Small intestine (tissue), 7 donors: Measurements from ENCODE around the gene TMEM63A. TPM values are rescaled to one million over a fixed set of nuclear protein-coding genes. Genes with fewer than 3 reads are reported as not detected.

Source experiments
- DNase-seq, 2 donors: peaks; one replicate each; pipeline versions ENCODE4 v3.0.0 to v3.0.0-alpha.2; 2013
- FAIRE-seq: peaks from 2 replicates; lab custom pipeline; 2012; peaks lifted over from hg19 to GRCh38; lab: Jason Lieb, UNC
- H3K27ac ChIP-seq, 3 donors: one replicate each; pipeline ENCODE4 v1.5.1; 2013; ENCODE audit warnings: low read length in 2 of 3, mild to moderate bottlenecking in 2 of 3, control low read depth in 1 of 3, inconsistent platforms in 1 of 3, low read depth in 1 of 3, moderate library complexity in 1 of 3
- H3K27me3 ChIP-seq, 3 donors: one replicate each; pipeline ENCODE4 v1.6.1; 2013; ENCODE audit warnings: low read length in 3 of 3, inconsistent platforms in 1 of 3; ENCODE audit not compliant: control insufficient read depth in 3 of 3, insufficient read depth in 3 of 3
- H3K36me3 ChIP-seq, 3 donors: one replicate each; pipeline ENCODE4 v1.6.1; 2013; ENCODE audit warnings: low read length in 3 of 3, inconsistent platforms in 1 of 3, low read depth in 1 of 3, mild to moderate bottlenecking in 1 of 3, moderate library complexity in 1 of 3; ENCODE audit not compliant: control insufficient read depth in 3 of 3, insufficient read depth in 2 of 3
- H3K4me1 ChIP-seq, 3 donors: one replicate each; pipeline ENCODE4 v1.6.1; 2013; ENCODE audit warnings: low read length in 2 of 3, inconsistent platforms in 1 of 3, low read depth in 1 of 3, mild to moderate bottlenecking in 1 of 3, moderate library complexity in 1 of 3; ENCODE audit not compliant: control insufficient read depth in 3 of 3, insufficient read depth in 2 of 3
- H3K4me3 ChIP-seq, 3 donors: one replicate each; pipeline ENCODE4 v1.5.1; 2013; ENCODE audit warnings: low read length in 3 of 3, control low read depth in 1 of 3, inconsistent platforms in 1 of 3, low read depth in 1 of 3, mild to moderate bottlenecking in 1 of 3, moderate library complexity in 1 of 3
- H3K9me3 ChIP-seq, 2 donors: one replicate each; pipeline ENCODE4 v1.6.1; 2013; ENCODE audit warnings: low read depth in 1 of 2, low read length in 1 of 2; ENCODE audit not compliant: control insufficient read depth in 2 of 2, insufficient read depth in 1 of 2
- WGBS, 3 donors: extraction: QIAGEN DNeasy Blood & Tissue Kit; methylation state at CpG; one replicate each; pipeline ENCODE4 v1.1.7; 2013; 5-methylcytosine and 5-hydroxymethylcytosine counted together
- polyA plus RNA-seq, 4 donors: library from polyadenylated mRNA; stranded (reverse) in 3 of 4; unstranded in 1 of 4; fragments of 200-250 nt in 3 of 4; fragments of 120-200 nt in 1 of 4; gene quantifications; one replicate each; pipeline versions ENCODE4 v1.2.1 to v1.2.3, GENCODE V29; 2013
- donor health status: healthy with polysubstance abuse.
- donor health status: control.
- donor health status: control.
- donor health status: Bipolar disorder and iron deficiency.
- donor health status: healthy.

The TMEM63A gene
- polyA plus RNA-seq, 4 donors = 5.1 to 99.2 (median 35.0) TPM

- no peaks in the 10 kb centered on the region for H3K36me3 ChIP-seq
- H3K9me3 ChIP-seq = no peaks in the 10 kb centered on the region
- no peak overlapping the region for H3K27ac ChIP-seq
- FAIRE-seq (no peak), DNase-seq (no peak)
- WGBS, 3 donors = 89 to 92% (median 91%) methylated on average over 4 of the region's 4 CpGs
- H3K4me3 ChIP-seq = no peak overlapping the region
- no peaks in the 10 kb centered on the region for H3K4me1 ChIP-seq
- no peaks in the 10 kb centered on the region for H3K27me3 ChIP-seq
Observed at GRCh38 chr1:225903623-225904022, 21.4 kb upstream of the TMEM63A start.

- WGBS, 3 donors = 64 to 73% (median 64%) methylated on average over 4 of the region's 4 CpGs
- Histone ChIP-seq H3K27ac (no peak overlapping the region), H3K36me3 (no peaks in the 10 kb centered on the region), H3K4me1 (peaks cover 0 to 6% (median 0%) of the 10 kb centered on the region in 3 donors), H3K27me3 (no peaks in the 10 kb centered on the region), H3K9me3 (no peaks in the 10 kb centered on the region), H3K4me3 (no peak overlapping the region)
- FAIRE-seq = no peak
- no peak for DNase-seq
Observed at GRCh38 chr1:225899044-225899925, 17.1 kb upstream of the TMEM63A start.

- Histone ChIP-seq H3K27ac (peak overlapping the region in 1 of 3 donors; percentile 65), H3K27me3 (no peaks in the 10 kb centered on the region), H3K4me3 (no peak overlapping the region), H3K4me1 (peaks cover 0 to 6% (median 0%) of the 10 kb centered on the region in 3 donors), H3K36me3 (no peaks in the 10 kb centered on the region), H3K9me3 (no peaks in the 10 kb centered on the region)
- DNase-seq (no peak), FAIRE-seq (no peak)
- WGBS, 3 donors = 78 to 81% (median 81%) methylated on average over 19 of the region's 19 CpGs
Observed at GRCh38 chr1:225897595-225898514, 15.7 kb upstream of the TMEM63A start.

GRCh38 chr1:225896937-225897549 is 14.9 kb upstream of the TMEM63A start:
- Histone ChIP-seq H3K4me1 (peaks cover 0 to 6% (median 0%) of the 10 kb centered on the region in 3 donors), H3K27me3 (no peaks in the 10 kb centered on the region), H3K36me3 (no peaks in the 10 kb centered on the region), H3K27ac (peak overlapping the region in 1 of 3 donors; percentile 65), H3K9me3 (no peaks in the 10 kb centered on the region), H3K4me3 (no peak overlapping the region)
- no peak for FAIRE-seq
- WGBS, 3 donors = 18 to 34% (median 18%) methylated on average over 7 of the region's 7 CpGs
- peak; percentile 57 to 77 for DNase-seq

DNA sequence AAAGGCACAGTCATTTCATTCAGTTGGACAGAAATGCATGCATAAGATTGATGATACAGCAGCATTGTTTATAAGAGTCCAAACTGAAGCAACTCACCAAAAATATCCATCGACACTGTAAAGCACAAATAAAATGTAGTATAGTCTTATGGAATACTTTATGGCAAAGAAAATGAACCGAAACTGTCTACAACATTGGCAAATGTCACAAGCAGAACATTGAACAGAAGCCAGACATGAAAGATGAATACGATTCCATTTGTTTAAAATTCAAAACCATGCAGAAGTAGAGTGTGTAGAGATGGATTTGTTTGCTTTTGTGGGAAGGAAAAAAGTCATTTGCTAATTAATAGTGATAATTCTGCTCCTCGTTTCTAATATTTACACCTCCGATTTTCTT is 14.3 kb upstream of the TMEM63A start:
- no peak for DNase-seq
- H3K27ac ChIP-seq = no peak overlapping the region
- H3K4me3 ChIP-seq = no peak overlapping the region
- WGBS, 3 donors = 64 to 84% (median 75%) methylated on average over 5 of the region's 5 CpGs
- no peaks in the 10 kb centered on the region for H3K27me3 ChIP-seq
- H3K9me3 ChIP-seq = no peaks in the 10 kb centered on the region
- FAIRE-seq = no peak
- H3K4me1 ChIP-seq = peaks cover 0 to 6% (median 0%) of the 10 kb centered on the region in 3 donors
- H3K36me3 ChIP-seq = no peaks in the 10 kb centered on the region

DNA sequence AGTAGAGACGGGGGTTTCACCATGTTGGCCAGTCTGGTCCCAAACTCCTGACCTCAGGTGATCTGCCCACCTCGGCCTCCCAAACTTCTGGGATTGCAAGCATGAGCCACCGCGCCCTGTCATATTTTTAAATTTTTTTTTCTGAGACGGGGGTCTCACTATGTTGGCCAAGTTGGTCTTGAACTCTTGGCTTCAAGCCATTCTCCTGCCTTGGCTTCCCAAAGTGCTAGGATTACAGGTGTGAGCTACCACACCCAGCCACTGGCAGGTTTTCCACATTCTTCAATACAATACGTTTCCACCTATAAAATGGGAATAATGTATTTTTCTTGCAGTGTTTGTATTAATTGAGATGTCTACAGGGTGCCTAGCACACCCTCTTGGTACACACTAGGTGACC is 10.1 kb upstream of the TMEM63A start:
- FAIRE-seq (no peak), DNase-seq (no peak)
- Histone ChIP-seq H3K36me3 (no peaks in the 10 kb centered on the region), H3K27me3 (no peaks in the 10 kb centered on the region), H3K4me1 (peaks cover 0 to 30% (median 5%) of the 10 kb centered on the region in 3 donors), H3K9me3 (no peaks in the 10 kb centered on the region), H3K4me3 (no peak overlapping the region), H3K27ac (no peak overlapping the region)
- 80 to 87% (median 87%) methylated on average over 6 of the region's 6 CpGs for WGBS, 3 donors

DNA sequence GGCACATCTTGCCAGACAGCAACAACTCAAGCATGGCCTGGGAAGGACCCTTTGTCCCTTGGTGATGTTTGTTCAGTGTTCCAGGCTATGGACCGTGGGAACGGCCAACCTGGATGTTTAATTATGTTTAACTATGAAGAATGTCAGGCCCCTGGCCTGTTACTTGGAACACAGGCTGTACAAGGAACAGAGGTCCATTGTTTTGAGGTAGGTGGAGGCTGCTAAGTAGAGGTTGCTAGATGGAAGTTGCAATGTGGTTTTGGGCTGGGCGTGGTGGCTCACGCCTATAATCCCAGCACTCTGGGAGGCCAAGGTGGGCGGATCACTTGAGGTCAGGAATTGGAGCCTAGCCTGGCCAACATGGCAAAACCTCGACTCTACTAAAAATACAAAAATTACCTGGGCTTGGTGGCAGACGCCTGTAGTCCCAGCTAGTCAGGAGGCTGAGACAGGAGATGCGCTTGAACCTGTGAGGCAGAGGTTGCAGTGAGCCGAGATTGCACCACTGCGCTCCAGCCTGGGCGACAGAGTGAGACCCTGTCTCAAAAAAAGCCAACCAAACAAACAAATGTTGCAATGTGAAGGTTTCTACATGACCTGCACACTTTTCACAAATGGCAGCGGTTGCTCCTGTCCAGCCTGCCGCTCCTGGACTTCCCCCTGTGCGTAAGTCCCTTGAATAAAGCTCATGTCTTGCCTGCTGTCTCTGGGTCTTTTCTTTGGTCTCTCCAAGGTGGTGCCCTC is 9.2 kb upstream of the TMEM63A start:
- FAIRE-seq = no peak
- peaks cover 0 to 2% (median 0%) of the 10 kb centered on the region in 3 donors for H3K36me3 ChIP-seq
- no peak overlapping the region for H3K4me3 ChIP-seq
- H3K27me3 ChIP-seq = no peaks in the 10 kb centered on the region
- 63 to 80% (median 63%) methylated on average over 14 of the region's 14 CpGs for WGBS, 3 donors
- no peaks in the 10 kb centered on the region for H3K9me3 ChIP-seq
- peak; percentile 17 to 41 for DNase-seq
- H3K4me1 ChIP-seq = peaks cover 0 to 28% (median 5%) of the 10 kb centered on the region in 3 donors
- no peak overlapping the region for H3K27ac ChIP-seq
